PC-9 (cell line): ENCODE results near the gene NOPCHAP1. TPM values are rescaled to one million over a fixed set of nuclear protein-coding genes. Genes with fewer than 3 reads are reported as not detected.
A peak's percentile ranks its signal among the peaks of the same experiment; 100 is the strongest.

ENCODE experiments used
- BruUV-seq: library from RNA; stranded (reverse); fragments of 400-500 nt; replicated peaks from 2 replicates; lab custom pipeline; 2021; lab: Mats Ljungman, UMichigan
- CTCF ChIA-PET: fragments of 300-600 bp; sonication (Branson Sonifier 250); formaldehyde crosslinking; loops from one replicate; lab custom pipeline; 2022; ENCODE audit warnings: antibody characterized with exemption; lab: Charles Lee
- POLR2A ChIA-PET: fragments of 300-600 bp; sonication (Branson Sonifier 250); formaldehyde crosslinking; loops from one replicate; lab custom pipeline; 2022; ENCODE audit warnings: antibody characterized with exemption; ENCODE audit not compliant: unreplicated experiment; lab: Charles Lee
- DNase-seq, 2 experiments: peaks; one replicate each; pipeline versions ENCODE4 v3.0.0 to v3.0.0-alpha.2; 2015 to 2022; ENCODE audit warnings: mixed read lengths in 1 of 2
- H2AFZ ChIP-seq: fragments of 200-600 bp; sonication (generic); 2 replicates; pipeline ENCODE4 v1.8.1; 2017; ENCODE audit warnings: antibody characterized with exemption
- H3F3A ChIP-seq: fragments of 200-600 bp; sonication (generic); 2 replicates; pipeline ENCODE4 v1.8.1; 2017; ENCODE audit warnings: antibody characterized with exemption, mild to moderate bottlenecking, low read depth; ENCODE audit not compliant: insufficient read depth
- H3K27ac ChIP-seq: fragments of 200-600 bp; sonication (generic); 2 replicates; pipeline ENCODE4 v1.6.1; 2016; ENCODE audit warnings: mixed run types
- H3K27me3 ChIP-seq: fragments of 200-600 bp; sonication (generic); 2 replicates; pipeline ENCODE4 v1.6.1; 2016; ENCODE audit warnings: low read depth, mixed run types; ENCODE audit not compliant: insufficient read depth
- H3K36me3 ChIP-seq: fragments of 200-600 bp; sonication (generic); 2 replicates; pipeline ENCODE4 v1.6.1; 2016; ENCODE audit warnings: low read depth, mixed run types
- H3K4me1 ChIP-seq: fragments of 200-600 bp; sonication (generic); replicated peaks from 2 replicates; pipeline ENCODE4 v1.6.1; 2016; ENCODE audit warnings: mixed run types; ENCODE audit not compliant: insufficient read depth
- H3K4me2 ChIP-seq: fragments of 200-600 bp; sonication (generic); 2 replicates; pipeline ENCODE4 v1.6.1; 2017; ENCODE audit warnings: mixed run types
- H3K4me3 ChIP-seq: fragments of 200-600 bp; sonication (generic); 2 replicates; pipeline ENCODE4 v1.6.1; 2016; ENCODE audit warnings: mixed run types
- H3K79me2 ChIP-seq: fragments of 200-600 bp; sonication (generic); 2 replicates; pipeline ENCODE4 v1.6.1; 2017; ENCODE audit warnings: low read depth, mixed run types
- H3K9me2 ChIP-seq: fragments of 200-600 bp; sonication (generic); 2 replicates; pipeline ENCODE4 v1.8.1; 2017; ENCODE audit warnings: mild to moderate bottlenecking; ENCODE audit not compliant: insufficient read depth
- H3K9me3 ChIP-seq: fragments of 200-600 bp; sonication (generic); 2 replicates; pipeline ENCODE4 v1.8.1; 2016; ENCODE audit warnings: low read depth; ENCODE audit not compliant: insufficient read depth
- H4K20me1 ChIP-seq: fragments of 200-600 bp; sonication (generic); 2 replicates; pipeline ENCODE4 v1.8.1; 2017; ENCODE audit not compliant: insufficient read depth
- CTCF ChIP-seq: fragments of 200-600 bp; sonication (generic); conservative IDR thresholded peaks from 2 replicates; pipeline ENCODE4 v1.6.1; 2017; ENCODE audit warnings: mixed run types, antibody characterized with exemption, mild to moderate bottlenecking, moderate library complexity
- EZH2 ChIP-seq: fragments of 200-600 bp; sonication (generic); IDR thresholded peaks from 2 replicates; pipeline ENCODE4 v1.8.0; 2017; ENCODE audit warnings: antibody characterized with exemption, low read depth
- intact Hi-C: fragments of 100-400 bp; cut with micrococcal nuclease; formaldehyde crosslinking; loops from one replicate; pipeline ENCODE4 v1.10.0; 2022; ENCODE audit not compliant: unreplicated experiment
- total RNA-seq: library from RNA; stranded (reverse); gene quantifications from 2 replicates; pipeline ENCODE4 v1.2.3, GENCODE V29; 2021

Gene NOPCHAP1
- total RNA-seq, 1 experiment from 2014 or later: 20.1 TPM

DNA sequence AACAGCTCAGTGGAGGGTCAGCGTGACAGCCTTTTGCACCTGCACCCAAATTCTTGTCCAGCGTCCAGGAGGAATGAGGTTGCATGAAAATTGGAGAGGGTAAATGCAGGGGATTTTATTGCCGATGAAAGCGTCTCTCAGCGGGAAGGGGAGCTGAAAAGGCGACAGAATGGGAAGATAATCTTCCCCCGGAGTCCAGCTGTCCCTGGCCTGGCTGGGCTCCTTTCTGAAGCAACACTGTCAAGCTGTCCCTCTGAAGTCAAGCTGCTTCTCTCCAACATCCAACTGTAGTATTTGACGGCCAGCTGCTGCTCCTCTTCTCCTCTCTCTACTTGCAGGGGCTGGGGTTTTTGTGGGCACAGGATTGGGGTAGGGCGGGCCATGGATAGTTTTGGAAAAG lies 32.7 kb downstream of the NOPCHAP1 start:
- H3F3A ChIP-seq: no peaks in the 10 kb centered on the region
- H3K79me2 ChIP-seq: no peaks in the 10 kb centered on the region
- no peaks in the 10 kb centered on the region for H3K9me2 ChIP-seq
- H3K27me3 ChIP-seq: no peaks in the 10 kb centered on the region
- CTCF ChIA-PET: no interaction called here
- H3K4me2 ChIP-seq: no peak overlapping the region
- H3K4me1 ChIP-seq: peaks cover 14% of the 10 kb centered on the region; the same call in 1 of the 2 replicates
- no TSS peak for BruUV-seq
- H3K36me3 ChIP-seq: no peaks in the 10 kb centered on the region
- no peak overlapping the region for H2AFZ ChIP-seq
- H3K9me3 ChIP-seq: no peaks in the 10 kb centered on the region
- POLR2A ChIA-PET: no interaction called here
- H3K4me3 ChIP-seq: no peak overlapping the region
- no peak overlapping the region for H3K27ac ChIP-seq
- intact Hi-C loops: no loop called here
- H4K20me1 ChIP-seq: no peaks in the 10 kb centered on the region
- DNase-seq: no peak
- TF ChIP-seq CTCF (no peak), EZH2 (no peak)

- peak in 1 of 2 experiments; percentile 62 for DNase-seq
- BruUV-seq: no TSS peak
- Histone ChIP-seq H3K9me3 (no peaks in the 10 kb centered on the region), H4K20me1 (no peaks in the 10 kb centered on the region), H3K27ac (no peak overlapping the region), H3K79me2 (no peaks in the 10 kb centered on the region), H3K4me2 (peak overlapping the region; percentile 2; the same call in 1 of the 2 replicates), H3K36me3 (no peaks in the 10 kb centered on the region), H2AFZ (no peak overlapping the region), H3K4me1 (peaks cover 14% of the 10 kb centered on the region; the same call in 1 of the 2 replicates), H3K27me3 (no peaks in the 10 kb centered on the region), H3F3A (no peaks in the 10 kb centered on the region), H3K4me3 (no peak overlapping the region), H3K9me2 (no peaks in the 10 kb centered on the region)
- no peak for TF ChIP-seq EZH2
- TF ChIP-seq CTCF: no peak
- ChIA-PET POLR2A (no interaction called here), CTCF (no interaction called here)
- intact Hi-C loops: no loop called here
Measured at GRCh38 chr12:105020241-105020962, 34.3 kb downstream of the NOPCHAP1 start.

DNA sequence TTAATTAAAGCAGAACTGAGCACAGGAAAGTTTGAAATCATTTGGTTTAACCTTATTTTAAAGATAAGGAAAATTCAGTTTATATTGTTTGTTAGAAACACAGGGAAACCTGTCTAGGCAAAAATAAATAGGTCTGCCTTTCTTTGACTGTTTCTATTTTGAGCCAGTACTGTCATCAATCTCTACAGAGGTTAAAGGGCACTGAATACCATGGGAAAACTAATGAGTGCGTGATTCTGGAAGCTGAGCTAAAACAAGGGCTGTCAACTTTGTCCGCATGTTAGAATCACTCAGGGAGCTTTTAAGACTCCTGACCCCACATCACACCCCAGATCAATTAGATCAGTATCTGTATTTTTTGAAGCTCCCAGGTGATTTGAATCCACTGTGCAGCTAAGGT lies 38.8 kb downstream of the NOPCHAP1 start:
- H3K79me2 ChIP-seq: no peaks in the 10 kb centered on the region
- POLR2A ChIA-PET: interaction anchor here (0.6 to 0.7 kb wide), 2 partner anchors 221 to 652 kb away, joined by 3 to 7 read pairs; no protein-coding TSS in a partner anchor
- no peak overlapping the region for H3K4me3 ChIP-seq
- no peaks in the 10 kb centered on the region for H3F3A ChIP-seq
- H3K36me3 ChIP-seq: no peaks in the 10 kb centered on the region
- no peaks in the 10 kb centered on the region for H3K27me3 ChIP-seq
- no peak for DNase-seq
- no TSS peak for BruUV-seq
- CTCF ChIA-PET: no interaction called here
- TF ChIP-seq CTCF (no peak), EZH2 (no peak)
- intact Hi-C loops: no loop called here
- H3K4me2 ChIP-seq: no peak overlapping the region
- peaks cover 10% of the 10 kb centered on the region; the same call in 1 of the 2 replicates for H3K4me1 ChIP-seq
- no peak overlapping the region for H2AFZ ChIP-seq
- H3K9me3 ChIP-seq: no peaks in the 10 kb centered on the region
- H3K27ac ChIP-seq: no peak overlapping the region
- no peaks in the 10 kb centered on the region for H4K20me1 ChIP-seq
- H3K9me2 ChIP-seq: no peaks in the 10 kb centered on the region
